GM21576 (cell line): ENCODE data around the gene GJB1.
"Not testable (repeated sequence)": the region's sequence is repeated elsewhere in the genome, so short reads cannot be mapped to it uniquely, and the experiment has no call there.

Experiments used
- ATAC-seq: cut with Tn5 transposase; IDR thresholded peaks from one replicate; pipeline ENCODE4 v1.9.1; 2021; ENCODE audit warnings: mild to moderate bottlenecking, moderate library complexity; ENCODE audit not compliant: unreplicated experiment

GJB1 gene

DNA sequence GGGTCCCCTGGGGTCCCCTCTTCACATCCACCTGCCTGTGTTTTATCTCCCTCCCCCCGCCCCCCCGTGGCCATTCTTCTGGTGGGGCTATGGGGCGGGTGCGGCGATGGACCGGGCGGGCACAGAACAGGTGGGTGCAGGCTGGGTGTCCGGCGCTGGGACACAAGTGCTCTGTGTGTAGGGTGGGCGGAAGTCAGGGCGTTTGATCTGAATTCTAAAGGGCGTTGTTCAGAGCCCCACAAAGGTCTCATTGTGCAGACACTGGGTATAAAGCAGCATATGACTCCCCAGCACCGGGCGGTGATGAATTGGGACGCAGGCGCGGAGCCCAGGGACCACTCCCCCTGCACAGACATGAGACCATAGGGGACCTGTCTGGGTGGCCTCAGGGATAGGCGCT, at the start of gene GJB1:
Gene GJB1, plus strand, starts transcription at position 296 of the 400 bp plus-strand sequence. CDS start 484 bp downstream, outside the sequence.
- no peak for ATAC-seq

- no peak for ATAC-seq
Observed at GRCh38 chrX:71173440-71173839, 49.6 kb upstream of the GJB1 start.

- ATAC-seq, result no peak
Observed at GRCh38 chrX:71174795-71175194, 48.2 kb upstream of the GJB1 start.

DNA sequence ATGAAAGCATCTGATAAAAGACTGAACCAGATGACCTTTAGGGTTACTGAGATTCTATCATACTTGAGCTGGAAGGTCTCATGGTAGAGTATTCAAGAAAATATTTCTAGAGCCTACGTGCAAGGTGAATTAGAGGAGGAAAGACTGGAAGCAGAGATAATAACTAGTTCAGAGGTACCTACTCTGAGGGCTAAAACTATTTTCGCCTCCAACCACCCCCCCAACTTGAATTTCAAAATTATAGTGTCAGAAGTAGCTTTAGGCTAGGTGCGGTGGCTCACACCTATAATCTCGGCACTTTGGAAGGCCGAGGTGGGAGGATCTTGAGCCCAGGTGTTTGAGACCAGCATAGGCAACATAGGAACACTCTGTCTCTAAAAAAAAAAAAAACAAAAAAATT, 47.5 kb upstream of the GJB1 start:
- ATAC-seq, result no peak

DNA sequence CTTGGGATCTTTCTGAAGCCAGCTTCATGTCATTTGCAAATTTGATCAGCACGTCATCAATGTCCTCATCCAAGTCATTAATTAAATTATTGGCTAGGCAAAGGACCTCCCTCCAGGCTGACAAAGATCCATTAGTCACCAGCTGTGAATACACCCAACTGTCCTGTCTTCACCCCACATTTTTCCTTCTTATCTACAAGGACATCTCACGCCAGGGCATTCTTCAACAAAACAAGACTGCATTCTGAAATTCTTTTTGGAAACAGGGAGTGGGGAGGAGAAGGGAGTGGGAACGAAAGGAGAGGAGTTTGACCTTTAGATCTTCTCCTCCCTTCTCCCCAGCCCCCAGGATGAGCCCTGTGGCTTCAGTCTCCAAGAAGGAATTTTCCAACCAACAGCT, 45.7 kb upstream of the GJB1 start:
- ATAC-seq, result no peak

DNA sequence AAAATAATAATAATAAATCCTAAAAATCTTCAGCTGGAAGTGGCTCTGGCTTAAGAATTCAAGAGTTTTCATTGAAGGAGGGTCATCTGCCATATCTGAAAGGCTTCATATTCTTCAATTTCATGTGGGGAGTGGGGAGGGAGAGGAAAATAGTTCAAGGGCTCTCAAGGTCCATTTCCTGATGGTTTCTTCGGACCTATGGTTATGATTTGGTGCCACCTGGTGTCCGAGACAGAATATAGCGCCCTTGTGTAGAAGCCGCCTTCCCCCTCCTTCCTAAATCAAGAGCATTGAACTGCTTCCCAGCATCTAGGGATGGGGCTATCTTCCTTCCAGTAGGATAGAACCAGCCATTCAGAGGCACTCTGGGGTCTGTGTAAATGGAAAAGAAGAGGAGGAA, 44.1 kb upstream of the GJB1 start:
- no peak for ATAC-seq

DNA sequence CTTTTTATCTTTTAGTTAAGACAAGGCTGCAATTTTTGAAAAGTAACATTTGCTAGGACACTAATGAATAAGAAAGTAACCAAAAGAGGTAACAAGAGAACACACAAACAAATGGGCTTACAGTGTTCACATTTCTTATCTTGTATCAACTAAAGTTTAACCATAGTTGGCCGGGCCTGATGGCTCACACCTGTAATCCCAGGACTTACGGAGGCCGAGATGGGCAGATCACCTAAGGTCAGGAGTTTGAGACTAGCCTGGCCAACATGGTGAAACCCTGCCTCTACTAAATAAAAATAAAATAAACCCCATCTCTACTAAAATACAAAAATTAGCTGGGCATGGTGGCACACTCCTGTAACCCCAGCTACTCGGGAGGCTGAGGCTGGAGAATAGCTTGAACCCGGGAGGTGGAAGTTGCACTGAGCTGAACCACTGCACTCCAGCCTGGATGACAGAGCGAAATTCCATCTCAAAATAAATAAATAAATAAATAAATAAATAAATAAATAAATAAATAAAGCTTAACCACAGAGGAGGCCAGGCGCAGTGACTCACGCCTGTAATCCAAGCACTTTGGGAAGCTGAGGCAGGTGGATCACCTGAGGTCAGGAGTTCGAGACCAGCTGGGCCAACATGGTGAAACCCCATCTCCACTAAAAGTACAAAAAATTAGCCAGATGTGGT, 42.3 kb upstream of the GJB1 start:
- ATAC-seq, result not testable (repeated sequence)

- ATAC-seq, result peak; percentile 33
Observed at GRCh38 chrX:71181558-71181909, 41.5 kb upstream of the GJB1 start.

DNA sequence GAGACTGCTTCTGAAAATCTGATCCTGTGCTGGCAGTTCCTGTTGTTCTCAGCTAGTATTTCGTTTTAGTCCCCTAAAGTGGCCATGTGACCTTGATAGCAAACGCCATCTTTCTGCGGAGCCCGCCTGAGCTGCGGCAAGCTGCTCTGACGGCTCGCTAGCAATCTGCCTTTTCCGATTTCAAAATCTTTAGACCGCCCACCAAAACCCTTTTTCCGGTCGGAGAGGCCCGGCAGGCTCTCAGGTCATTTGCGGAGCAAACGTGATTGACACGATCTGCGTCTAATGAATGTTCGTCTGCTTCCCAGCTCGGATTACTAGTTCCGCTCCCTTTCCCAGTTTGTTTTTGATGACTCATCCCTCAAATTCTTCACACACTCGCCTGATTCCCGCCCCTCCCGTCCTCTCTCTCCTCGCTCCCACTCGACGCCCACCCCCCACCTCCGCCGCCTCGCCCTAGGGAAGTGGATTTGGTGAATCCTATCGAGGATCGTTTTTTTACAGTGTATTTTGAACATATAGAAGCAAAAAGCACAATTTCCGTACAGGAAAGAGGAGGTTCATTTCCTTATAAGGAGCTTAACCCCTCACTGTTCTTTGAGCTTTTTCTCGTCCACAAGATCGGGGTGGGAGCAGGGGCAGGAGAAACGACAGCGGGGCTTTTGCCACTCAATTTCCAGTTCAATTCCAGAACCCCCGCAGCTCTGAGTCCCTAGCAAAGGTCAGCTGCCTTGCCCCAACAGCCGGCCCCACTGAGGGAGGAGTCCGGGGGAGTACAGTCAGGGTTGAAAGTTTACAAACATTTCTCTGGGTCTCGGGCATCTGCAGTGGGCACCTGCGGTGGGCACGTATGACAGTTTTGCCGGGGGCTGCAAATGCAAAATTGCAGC, 40.9 kb upstream of the GJB1 start:
- ATAC-seq, result peak; percentile 82

GRCh38 chrX:71182871-71183270, 40.2 kb upstream of the GJB1 start:
- no peak for ATAC-seq

DNA sequence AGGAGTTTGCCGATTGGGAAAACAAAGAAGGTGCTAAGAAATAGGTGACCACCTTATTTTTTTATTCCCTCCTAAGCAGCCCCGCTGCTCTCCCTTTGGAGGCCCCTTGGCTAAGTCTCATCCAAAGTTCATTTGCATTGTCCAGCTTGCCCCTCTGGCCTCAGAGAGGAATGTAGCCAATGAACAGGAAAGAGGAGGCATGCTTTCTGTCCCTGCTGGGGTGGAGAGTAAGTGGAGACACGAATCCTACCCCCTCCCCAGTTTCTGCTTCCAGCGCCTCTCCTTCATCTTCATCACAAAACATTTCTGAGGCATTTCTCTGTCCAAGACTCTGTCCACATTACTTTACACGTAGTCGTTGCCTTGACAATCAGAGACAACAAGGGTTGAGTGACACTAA, 39.7 kb upstream of the GJB1 start:
- ATAC-seq, result no peak

DNA sequence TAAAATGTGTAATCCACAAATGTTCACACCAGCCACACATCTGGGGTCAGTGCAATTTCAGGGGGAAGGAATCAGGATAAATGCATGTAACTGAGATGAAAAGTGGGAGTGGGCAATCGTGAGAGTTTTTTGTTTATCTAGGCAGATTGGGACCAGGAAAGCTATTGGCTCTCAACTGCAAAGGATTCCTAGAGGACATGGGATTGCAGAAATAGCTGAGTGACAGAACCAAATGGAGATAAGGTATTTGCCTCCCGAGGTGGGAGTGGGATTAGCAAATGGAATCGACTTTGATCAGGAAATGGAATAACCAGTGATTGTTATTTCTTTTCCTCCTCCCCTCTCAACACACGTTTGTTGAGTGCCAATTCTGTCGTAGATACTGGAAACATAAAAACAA, 38.9 kb upstream of the GJB1 start:
- ATAC-seq, result no peak

DNA sequence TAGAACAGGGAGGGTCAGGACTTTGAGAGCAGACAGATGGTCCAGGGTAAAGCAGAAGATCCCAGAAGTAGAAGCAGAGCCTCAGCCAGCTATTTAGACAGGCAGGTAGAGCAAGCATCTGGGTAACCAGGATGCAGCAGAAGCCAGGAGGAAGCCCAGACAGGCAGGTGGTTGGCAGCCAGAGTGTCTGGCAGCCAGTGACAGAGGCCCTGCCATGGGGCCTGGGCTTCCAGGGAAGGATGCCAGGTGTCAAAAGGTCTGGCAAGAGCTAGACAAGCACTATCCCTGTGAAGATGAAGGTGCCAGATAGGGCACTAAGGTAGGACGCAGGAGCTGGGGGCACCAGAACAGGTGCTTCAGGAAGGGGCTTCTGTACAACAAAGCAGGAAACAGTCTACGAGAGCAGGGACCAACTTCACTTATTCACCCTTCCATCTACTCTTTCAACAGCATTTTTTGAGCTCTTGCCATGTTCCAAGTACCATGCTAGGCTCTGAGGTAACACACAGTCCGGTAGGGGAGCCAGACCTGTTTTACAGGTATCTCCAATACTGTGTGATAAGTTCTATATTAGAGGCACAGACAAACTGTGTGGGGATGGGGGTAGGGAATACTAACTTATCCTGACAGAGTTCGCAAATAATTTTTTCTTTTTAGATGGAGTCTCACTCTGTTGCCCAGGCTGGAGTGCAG, 38.1 kb upstream of the GJB1 start:
- ATAC-seq, result no peak

DNA sequence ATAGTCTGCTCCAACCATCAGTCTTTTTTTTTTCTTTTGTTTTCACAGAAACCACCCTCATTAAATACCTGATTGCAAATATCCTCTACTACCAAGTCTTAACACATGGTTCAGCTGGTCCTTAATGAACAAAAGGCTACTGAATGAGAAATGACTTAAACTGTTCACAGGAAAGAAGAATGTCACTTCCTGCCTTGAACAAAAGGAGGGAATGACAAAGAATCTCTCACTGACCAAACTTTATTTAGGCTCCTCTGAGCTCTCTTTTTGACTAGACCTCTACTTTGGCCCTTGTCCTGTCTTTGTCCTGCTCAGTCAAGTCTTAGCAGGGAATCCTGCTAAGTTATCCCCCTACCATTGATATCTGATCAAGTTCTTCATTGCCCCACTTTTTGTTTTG, 31.8 kb upstream of the GJB1 start:
- no peak for ATAC-seq

DNA sequence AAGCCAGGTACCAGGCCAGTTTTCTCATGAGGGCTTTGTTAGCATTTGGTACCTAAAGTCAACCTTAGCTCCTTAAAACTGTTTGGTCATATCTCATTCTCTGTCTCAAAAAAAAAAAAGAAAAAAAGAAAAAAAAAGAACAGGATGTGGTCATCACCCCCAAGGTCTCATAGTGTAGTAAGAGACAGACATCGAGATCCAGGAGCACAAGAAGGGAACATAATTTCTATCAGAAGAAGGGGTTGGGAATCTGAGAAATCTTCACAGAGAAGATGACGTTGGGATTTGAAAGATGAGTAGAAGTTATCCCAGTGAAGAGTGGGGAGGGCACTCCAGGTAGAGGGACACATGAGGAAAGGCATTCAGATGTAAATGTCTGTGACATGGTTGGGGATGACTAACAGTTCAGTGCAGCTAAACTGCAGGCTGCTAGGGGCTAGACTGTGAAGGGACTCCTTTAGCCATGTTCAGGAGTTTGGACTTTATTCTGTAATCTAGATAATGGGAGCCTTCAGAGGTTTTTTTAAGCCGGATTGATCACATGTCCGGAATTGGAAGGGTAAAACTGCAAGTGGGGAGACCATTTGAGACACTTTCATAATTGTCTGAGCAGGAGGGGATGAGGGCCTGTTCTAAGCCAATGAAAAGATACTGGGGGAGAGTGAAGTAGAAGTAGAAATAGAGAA, 26.9 kb upstream of the GJB1 start:
- peak; percentile 43 for ATAC-seq

DNA sequence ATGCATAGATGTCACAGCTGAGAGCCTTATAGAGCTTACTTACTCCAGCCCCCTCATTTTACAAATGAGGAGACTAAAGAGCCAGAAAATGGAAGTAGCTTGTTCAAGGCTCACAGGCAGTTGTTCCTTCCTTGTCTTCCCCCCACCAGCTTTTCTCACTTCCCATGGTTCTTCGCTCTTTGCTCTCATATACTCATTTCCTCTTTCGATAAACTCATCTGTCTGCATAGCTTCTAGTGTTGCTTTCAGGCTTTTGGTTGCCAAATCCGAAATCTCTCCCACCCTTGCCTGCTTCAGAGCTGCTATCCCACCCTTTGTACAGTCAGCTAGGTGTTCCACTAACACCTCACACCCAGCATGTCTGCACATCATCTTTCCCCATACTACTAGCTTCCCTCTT, 25.0 kb upstream of the GJB1 start:
- ATAC-seq, result peak; percentile 72

GRCh38 chrX:71199252-71200008, 23.6 kb upstream of the GJB1 start:
- no peak for ATAC-seq

DNA sequence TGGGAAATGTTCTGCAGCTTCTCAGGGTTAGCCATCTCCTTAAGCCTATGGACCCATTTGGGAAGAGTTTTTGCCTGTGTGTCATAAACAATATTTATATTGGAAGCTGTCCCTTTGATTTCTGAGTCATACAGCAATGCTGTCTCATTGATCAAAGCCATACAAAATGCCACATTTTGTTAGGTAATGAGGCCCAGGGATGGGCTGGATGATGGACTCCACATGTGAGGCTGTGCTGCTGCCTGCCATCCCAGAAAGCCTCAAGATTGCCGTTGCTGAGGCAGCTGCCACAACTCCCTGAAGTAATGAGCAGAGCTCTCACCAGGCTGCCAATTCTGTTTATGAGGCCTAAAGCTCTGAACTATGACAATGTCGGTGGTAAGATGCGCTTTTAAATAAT, 12.2 kb upstream of the GJB1 start:
- ATAC-seq, result no peak

- ATAC-seq, result no peak
Observed at GRCh38 chrX:71212536-71212935, 10.5 kb upstream of the GJB1 start.

- no peak for ATAC-seq
Observed at GRCh38 chrX:71214152-71214551, 8.9 kb upstream of the GJB1 start.
